GM10266 (cell line): ENCODE measurements around the gene SCN7A.
A peak's percentile ranks its signal among the peaks of the same experiment; 100 is the strongest.

ENCODE experiments used
- DNase-seq: peaks from one replicate; pipeline ENCODE4 v3.0.0; 2012; ENCODE audit errors: extremely low spot score
- TF ChIP-seq, protein P1 (sequence below): IDR thresholded peaks from 2 replicates; pipeline ENCODE4 v1.5.1; 2012; ENCODE audit warnings: mild to moderate bottlenecking, low read depth; ENCODE audit not compliant: control insufficient read depth, insufficient read depth; ENCODE audit errors: missing control alignments

The SCN7A gene

GRCh38 chr2:166494140-166494624 is at the start of gene SCN7A:
Gene SCN7A, minus strand, starts transcription at chr2:166494249. Its CDS starts 16,553 bp downstream, at chr2:166477696.
- TF ChIP-seq, protein P1, sequence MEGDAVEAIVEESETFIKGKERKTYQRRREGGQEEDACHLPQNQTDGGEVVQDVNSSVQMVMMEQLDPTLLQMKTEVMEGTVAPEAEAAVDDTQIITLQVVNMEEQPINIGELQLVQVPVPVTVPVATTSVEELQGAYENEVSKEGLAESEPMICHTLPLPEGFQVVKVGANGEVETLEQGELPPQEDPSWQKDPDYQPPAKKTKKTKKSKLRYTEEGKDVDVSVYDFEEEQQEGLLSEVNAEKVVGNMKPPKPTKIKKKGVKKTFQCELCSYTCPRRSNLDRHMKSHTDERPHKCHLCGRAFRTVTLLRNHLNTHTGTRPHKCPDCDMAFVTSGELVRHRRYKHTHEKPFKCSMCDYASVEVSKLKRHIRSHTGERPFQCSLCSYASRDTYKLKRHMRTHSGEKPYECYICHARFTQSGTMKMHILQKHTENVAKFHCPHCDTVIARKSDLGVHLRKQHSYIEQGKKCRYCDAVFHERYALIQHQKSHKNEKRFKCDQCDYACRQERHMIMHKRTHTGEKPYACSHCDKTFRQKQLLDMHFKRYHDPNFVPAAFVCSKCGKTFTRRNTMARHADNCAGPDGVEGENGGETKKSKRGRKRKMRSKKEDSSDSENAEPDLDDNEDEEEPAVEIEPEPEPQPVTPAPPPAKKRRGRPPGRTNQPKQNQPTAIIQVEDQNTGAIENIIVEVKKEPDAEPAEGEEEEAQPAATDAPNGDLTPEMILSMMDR: no peak
- no peak for DNase-seq

DNA sequence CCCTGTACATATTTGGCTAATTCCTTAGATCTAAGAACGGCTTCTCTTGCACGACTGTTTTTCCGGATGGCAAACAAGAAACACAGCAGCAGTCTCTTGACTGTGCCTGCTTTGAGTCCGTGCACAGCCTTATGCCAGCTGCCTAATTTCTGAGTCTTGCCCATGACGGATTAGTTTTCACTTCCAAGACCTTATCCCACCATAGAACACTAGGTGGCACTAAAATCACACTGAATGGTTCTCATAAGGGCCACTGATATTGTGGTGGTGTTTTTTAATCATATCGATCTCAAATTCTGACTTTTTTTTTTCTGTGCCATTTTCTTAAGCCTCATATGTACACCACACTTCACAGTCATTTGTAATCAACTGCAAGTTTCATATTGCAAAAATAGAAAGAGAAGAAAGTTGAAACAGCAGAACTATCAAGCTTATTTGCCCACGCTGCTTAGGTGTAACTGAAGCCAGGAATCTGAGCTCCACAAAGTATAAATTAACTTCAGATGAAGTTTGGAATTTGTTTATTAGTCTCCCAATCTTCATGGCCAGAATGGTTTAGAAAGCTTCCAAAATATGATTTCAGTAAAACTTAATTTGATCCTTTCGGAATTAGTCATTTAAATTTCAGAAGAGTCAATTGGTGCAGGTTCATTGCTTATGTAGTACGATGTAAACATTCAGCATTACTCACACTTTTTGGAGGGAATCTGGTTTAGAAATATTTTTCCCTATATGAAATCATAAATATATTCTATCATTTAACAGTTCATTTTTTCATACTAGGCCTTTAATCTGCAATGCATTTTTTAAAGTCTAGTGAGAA is 45.5 kb upstream of the SCN7A start:
- TF ChIP-seq, protein P1: peak; percentile 63
- DNase-seq: peak; percentile 28

- no peak for DNase-seq
- TF ChIP-seq, protein P1: no peak
Measured at GRCh38 chr2:166536111-166536510, 42.1 kb upstream of the SCN7A start.

DNA sequence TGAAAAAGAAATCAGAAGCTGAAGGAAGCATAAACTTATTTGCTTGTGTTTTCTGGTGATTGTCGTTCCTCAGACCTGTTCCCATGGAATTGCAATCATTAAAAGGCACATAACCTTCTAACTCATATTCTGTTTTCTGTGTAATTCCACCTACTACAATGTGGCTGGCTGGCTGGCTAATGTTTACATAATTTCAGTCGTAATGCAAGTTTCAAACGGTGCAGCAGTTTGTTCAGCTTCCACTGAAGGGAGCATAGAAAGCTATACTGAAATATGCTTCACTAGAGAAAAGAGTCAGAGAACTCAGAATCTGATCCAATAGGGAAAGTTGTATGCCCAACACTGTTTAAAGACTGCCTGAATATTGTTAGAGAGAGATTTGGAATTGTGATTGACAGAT is 27.1 kb upstream of the SCN7A start:
- TF ChIP-seq, protein P1: no peak
- DNase-seq: no peak

- TF ChIP-seq, protein P1: no peak
- no peak for DNase-seq
Measured at GRCh38 chr2:166520604-166521003, 26.6 kb upstream of the SCN7A start.

DNA sequence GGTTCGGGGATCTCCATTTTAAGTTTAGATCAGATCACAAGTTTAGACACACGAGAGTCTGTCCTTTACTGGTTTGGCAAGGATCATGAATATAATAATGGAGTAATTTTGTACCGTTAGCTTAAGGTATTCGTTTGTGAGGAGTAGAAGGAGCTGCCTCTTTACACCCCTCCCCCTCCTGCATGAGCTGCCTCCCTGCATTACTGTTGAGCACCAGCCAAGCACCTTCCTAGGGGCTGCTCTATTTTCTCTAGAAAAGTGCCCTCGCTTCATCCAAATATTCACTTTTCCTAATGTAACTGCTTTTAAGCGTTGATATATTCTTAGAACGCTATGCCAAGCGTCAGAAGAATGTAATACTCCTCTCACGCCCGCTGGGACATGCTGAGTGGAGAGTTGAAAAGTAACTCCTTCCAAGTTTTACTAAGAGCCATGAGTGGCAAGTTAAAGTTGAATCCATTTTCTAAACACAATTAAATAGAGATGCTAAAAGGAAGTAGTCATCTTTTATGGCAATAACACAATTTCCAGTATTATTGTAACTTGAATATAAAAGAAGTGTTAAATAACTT is 25.4 kb upstream of the SCN7A start:
- no peak for DNase-seq
- TF ChIP-seq, protein P1: no peak
